ENCODE measurements around the gene DIAPH3.

The DIAPH3 gene

GRCh38 chr13:59865398-59865797 is 298.3 kb downstream of the DIAPH3 start:
- DNase-seq, result no peak

- DNase-seq, result no peak
Observed at GRCh38 chr13:59863621-59864020, 300.1 kb downstream of the DIAPH3 start.

- no peak for DNase-seq
Observed at GRCh38 chr13:59861676-59862075, 302.1 kb downstream of the DIAPH3 start.

DNA sequence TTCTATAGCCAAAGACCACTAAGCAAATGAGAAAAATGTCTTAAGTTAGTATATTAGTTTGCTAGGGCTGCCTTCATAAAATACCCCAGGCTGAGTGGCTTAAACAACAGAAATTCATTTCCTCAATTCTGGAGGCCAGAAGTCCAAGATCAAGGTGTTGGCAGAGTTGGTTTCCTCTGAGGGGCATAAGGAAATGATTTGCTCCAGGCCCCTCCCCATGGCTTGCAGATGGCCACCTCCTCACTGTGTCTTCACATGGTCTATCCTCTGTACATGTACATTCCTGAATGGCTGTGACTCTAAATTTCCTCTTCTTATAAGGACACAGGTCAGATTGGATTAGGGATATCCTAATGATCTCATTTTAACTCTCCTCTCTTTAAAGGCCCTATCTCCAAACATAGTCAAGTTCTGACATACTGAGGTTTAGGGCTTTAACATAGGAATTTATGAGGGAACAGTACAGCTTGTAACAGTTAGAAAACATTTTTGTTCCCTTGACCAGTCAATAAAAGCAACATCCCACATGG is 307.4 kb downstream of the DIAPH3 start:
- DNase-seq, result no peak

- no peak for DNase-seq
Observed at GRCh38 chr13:59846845-59847620, 316.7 kb downstream of the DIAPH3 start.

- DNase-seq, result no peak
Observed at GRCh38 chr13:59843040-59843439, 320.7 kb downstream of the DIAPH3 start.

DNA sequence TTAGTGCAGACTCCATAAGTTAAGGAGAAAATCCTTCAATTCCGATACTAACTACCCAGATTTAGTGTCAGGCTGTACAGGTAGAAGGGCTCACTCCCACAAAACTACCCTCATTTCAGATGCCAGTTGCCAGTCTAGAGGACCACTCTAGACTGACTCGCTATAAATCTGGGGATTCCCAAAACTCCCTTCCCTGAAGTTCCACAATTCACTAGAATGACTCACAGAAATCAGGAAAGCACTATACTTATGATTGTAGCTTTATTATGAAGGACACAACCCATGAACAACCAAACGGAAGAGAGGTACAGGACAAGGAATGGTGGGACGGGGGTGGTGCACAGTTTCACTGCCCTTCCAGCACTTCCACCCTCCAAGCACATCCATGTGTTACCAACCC is 321.2 kb downstream of the DIAPH3 start:
- no peak for DNase-seq

- DNase-seq, result no peak
Observed at GRCh38 chr13:59839186-59839585, 324.5 kb downstream of the DIAPH3 start.

- DNase-seq, result no peak
Observed at GRCh38 chr13:59837101-59837500, 326.6 kb downstream of the DIAPH3 start.

DNA sequence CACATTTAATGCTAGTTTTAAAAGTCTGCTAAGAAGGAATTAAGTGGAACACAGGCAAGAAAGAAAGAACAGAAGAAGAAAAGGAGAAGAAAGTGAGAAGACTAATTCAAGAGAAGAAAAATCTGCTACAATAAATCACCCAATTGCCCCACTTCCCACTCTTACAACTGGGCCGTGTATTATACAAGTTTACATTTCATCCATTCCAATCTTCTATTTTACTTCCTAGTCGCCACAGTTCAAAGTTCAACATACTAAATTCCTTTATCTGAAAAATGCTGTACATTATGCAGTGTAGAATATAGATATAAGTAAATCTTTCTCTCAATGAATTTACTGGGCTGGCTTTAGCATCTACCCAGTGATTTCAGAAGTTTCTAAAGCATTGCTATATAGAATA is 328.2 kb downstream of the DIAPH3 start:
- DNase-seq, result no peak

- no peak for DNase-seq
Observed at GRCh38 chr13:59834801-59835200, 328.9 kb downstream of the DIAPH3 start.

DNA sequence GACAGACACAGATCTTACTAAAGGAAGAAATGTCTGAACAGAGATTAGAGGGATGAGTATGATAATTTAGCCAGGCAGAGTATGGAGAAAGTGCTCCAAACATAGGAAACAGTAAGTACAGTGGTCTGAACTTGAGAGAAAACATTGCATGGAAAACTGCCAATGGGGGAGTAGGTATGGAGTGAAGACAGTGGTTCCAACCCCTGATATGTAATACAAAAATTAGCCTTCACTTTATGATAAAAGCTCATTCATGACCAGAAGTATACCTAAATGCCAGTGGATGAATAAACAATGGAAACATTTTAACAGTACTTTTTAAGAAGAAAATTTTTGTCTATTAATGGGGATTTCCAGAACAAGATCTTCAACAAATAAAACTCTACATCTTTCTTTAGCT is 334.0 kb downstream of the DIAPH3 start:
- no peak for DNase-seq

GRCh38 chr13:59823486-59823885 is 340.2 kb downstream of the DIAPH3 start:
- DNase-seq, result no peak

DNA sequence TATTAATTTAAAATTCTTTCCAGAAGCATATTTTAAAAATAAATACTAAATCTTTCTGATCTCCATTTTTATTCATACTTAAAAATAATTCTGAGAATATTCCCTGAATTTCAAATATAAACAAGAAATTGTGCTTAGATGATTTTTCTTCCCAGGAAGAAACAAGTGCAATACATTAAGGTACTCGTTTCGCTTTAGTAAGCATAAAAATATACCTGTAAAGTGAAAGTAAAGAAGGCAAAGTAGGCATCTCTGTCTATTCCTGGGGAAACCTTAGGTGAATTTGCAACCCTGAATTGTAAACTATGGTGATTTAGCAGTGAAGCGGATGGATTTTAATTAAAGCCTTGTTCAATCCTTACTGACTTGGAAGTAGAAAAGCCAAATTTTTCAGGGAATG is 354.2 kb downstream of the DIAPH3 start:
- DNase-seq, result no peak

DNA sequence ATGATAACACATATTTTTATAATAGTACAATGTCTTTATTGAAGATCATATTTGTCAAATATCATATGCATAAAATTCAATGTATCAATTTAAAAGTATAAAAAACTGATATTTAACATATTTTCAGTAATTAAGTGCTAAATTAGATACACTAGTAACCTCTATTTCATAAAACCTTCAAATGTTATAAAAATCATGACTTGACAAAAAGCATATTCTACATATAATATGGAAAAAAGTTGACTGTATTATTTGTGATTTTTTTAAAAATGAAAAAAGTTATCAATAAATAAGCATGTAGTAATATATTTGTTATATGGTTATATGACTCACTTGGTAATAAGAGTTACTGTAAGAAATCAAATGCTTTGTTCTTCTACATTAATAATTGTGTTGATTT is 356.9 kb downstream of the DIAPH3 start:
- DNase-seq, result no peak

GRCh38 chr13:59801107-59801880 is 362.4 kb downstream of the DIAPH3 start:
- no peak for DNase-seq

GRCh38 chr13:59793107-59793506 is 370.6 kb downstream of the DIAPH3 start:
- DNase-seq, result no peak

GRCh38 chr13:59790626-59791025 is 373.1 kb downstream of the DIAPH3 start:
- no peak for DNase-seq

DNA sequence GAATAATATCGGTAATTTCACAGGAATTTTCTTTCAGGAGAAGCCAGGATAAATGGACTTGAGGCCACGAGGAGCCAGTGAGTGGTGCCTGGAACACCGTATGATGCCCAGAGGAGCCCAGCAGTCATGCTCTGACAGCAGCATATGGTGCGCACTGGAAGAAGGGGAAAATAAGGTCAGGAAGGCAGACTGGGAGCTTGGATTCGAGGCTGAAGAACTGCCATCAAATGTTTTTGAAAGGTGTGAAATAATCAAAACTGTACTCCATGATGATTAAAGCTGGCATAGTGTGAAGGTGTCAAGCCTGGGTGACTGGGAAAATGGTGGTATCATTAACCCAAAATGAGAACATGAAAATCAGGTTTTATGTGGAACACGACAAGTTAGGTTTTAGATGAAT is 374.2 kb downstream of the DIAPH3 start:
- DNase-seq, result no peak

GRCh38 chr13:59787679-59788078 is 376.0 kb downstream of the DIAPH3 start:
- DNase-seq, result no peak

DNA sequence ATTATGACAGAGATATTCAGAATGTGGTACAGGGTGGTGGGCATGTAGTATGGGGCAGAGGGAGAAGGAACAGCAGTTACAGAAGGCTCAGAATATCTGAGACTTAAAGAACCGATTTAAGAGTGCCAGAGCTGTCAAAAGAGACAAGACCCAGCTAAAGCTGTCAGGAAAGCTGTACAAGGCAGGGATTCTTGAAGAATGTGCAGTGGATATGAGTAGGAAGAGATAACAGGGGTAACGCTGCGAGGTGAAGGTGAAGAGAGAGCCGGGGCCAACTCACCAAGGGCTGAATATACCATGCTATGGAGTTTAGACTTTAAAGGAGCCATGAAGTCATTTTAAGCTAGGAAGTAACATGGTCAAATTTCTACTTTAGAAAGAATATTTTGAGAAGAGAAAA is 381.0 kb downstream of the DIAPH3 start:
- DNase-seq, result no peak

- no peak for DNase-seq
Observed at GRCh38 chr13:59780058-59780457, 383.7 kb downstream of the DIAPH3 start.

DNA sequence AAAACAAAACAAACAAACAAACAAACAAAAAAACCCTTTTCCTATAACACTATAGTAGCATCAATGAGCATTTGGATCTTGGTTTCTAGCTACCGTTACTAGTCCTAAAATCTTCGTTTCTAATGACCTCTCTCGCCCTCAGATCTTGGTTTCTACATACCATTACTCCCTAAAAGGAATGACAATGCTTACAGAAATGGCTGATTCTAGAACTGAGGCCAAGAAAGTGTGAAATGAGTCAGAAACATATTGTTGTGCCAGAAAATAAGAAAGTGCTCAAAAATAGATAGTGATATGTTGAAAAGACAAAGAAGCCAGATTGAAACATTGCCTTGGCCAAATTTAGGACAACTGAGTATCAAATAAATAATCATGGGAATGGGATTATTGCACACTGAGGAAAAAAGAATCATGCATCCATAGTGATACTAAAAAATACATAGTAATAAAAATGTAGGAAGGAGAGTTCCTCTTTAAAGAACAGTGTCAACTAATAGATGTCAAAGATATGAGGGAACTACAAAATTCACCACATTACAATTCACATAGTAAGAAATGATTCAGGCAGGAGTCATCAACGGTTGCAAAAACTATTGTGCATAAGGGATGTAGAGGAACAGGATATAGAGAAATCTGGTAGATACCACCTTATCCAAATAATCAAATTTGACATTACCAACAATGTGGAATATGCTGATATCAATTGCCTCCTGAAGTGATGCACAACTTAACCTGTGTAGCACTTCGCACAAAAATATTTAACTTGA is 386.6 kb downstream of the DIAPH3 start:
- DNase-seq, result no peak

Data from NCI-H1092 treated with DMSO at 0.1 percent for 48 hours (cell line).